GM18511 (cell line): ENCODE results near the gene PHF13.

Experiments used
- ATAC-seq: cut with Tn5 transposase; IDR thresholded peaks from one replicate; pipeline ENCODE4 v1.9.1; 2021; ENCODE audit warnings: mild to moderate bottlenecking, moderate library complexity; ENCODE audit not compliant: unreplicated experiment

PHF13 gene

DNA sequence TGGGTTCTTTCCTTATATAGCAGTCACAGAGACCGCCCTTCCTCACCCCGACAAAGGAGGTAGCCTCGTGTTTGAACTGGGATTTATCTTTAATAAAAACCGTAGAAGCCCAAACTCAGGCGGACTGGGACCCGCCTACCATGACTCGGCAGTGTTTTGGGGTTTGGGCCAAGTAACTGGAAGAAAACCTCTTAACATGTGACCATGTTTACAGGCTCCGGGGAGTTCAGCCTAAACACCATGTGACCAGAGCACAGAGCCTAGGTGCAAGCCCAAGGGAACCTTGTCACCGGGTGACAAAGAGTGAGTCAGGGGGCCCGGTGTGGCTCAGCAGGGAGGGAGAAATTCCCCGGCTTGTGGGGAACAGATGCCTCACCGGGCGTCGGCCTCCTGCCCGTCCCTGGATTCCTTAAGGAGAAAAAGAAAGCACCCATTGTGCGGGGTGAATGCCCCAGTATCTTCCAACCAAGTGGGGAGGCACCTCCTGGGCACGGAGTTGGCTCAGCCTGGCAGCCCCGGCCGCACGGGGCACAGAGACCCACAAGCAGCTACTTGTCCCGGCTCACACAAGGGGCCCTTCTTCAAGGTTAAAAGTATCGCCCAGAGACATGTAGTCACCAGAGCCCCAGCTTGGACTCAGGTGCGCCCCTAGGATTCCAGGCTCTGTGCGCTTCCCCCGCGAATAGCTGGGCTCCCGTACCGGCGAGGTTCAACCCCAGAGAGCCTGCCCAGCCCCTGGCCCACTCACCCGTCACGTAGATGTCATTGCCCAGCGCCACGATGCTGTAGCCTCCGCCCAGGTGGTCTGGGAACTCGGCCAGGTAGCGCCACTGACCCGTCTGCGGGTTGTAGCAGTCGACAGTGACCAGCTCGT lies 12.2 kb upstream of the PHF13 start:
- ATAC-seq, result no peak

DNA sequence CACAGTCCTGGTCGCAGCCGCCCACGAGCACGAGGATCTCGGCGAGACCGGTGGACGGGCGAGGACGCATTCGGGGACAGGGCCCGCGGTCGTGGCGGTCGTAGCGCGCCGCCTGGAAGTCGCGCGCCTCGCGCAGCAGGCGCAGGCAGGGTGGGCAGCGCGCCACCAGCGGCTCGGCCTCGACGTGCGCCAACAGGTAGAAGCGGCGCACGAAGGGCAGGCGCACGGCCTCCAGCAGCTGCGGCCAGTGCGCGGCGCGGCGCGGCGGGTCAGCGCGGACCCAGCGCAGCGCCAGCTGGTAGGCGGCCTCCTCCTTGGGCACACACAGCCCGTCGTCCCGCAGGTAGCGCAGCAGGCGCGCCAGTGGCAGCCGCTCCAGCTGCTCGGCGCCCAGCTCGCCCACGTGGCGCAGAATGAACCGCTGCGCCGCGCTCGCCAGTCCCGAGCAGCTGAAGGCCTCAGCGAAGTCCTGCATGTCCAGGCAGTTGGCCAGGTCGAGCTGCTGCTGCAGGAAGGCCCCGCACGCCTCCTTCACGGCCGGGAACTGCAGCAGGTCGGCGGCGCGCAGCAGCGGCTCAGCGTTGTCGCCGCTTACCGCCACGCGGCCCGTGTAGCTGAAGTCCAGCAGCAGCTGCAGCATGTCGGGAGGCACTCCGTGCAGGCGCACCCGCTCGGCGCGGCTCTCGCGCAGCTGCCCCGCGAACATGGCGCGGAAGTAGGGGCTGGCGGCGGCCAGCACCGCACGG lies 11.4 kb upstream of the PHF13 start:
- peak; percentile 37 for ATAC-seq

DNA sequence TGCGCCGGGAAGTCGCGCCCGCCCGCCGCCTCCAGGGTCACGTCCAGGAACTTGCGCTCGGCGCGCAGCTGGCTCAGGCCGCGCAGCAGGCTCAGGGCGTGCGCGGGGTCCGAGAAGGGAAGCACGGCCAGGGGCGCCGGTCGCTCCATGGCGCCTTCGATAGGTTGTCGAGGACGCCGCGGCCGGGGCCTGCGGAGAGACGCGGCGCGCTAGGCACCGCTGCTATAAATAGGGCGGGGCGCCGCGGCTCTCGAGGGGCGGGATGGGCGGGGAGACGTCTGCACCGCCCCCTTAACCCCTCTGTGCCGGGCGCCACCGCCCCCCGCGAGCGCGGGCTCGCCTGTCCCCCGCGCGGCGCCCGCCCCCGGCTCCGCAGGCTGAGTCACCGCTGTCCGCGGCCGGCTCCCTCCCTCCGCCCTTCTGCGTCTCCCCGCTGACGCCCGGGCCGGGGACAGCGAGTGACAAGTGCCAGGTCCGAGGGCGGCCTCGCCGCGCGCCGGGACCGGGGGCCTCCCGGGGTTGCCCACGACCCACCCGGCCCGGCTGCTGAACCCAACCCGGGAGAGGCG lies 10.8 kb upstream of the PHF13 start, which contains the start of gene KLHL21:
TSS of gene KLHL21 (minus strand) at position 201 of the 569 bp plus-strand sequence. CDS start at position 149, 52 bp downstream.
- ATAC-seq, result peak; percentile 57

DNA sequence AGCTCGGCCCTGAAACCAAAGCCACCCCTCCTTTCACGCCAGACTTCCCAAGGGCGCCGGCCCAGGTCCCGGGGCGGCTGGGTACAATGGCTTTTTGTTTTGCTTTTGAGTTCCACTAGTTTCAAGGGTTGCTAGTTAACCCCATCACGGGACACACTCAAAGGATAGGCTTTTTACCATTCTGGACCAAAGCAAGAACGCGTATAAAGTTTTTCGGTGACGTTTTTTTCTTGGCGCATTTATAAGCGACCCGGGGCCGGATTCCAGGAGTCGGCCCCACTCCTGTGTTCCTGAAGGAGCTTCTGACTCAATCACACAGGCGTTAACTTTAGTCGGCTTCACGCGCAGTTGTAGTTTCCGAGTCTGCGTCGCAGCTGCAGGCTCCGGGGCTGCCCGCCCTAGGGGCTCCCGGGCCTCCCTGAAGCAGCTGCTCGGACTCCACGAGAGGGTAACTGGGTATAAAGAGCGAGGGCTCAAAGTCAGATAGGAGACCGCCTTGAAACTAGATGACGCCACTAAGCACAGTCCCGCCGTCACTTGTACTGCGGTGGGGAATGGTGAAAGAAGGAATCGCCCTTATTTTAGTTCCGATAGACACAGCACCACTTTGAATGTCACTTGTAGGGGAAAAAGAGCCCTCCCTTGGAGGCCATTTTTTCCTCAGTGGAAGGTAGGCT lies 10.2 kb upstream of the PHF13 start:
- peak; percentile 36 for ATAC-seq

- no peak for ATAC-seq
Observed at GRCh38 chr1:6603915-6604558, 9.5 kb upstream of the PHF13 start.

- peak; percentile 43 for ATAC-seq
Observed at GRCh38 chr1:6612641-6613360, 730 bp upstream of the PHF13 start.

DNA sequence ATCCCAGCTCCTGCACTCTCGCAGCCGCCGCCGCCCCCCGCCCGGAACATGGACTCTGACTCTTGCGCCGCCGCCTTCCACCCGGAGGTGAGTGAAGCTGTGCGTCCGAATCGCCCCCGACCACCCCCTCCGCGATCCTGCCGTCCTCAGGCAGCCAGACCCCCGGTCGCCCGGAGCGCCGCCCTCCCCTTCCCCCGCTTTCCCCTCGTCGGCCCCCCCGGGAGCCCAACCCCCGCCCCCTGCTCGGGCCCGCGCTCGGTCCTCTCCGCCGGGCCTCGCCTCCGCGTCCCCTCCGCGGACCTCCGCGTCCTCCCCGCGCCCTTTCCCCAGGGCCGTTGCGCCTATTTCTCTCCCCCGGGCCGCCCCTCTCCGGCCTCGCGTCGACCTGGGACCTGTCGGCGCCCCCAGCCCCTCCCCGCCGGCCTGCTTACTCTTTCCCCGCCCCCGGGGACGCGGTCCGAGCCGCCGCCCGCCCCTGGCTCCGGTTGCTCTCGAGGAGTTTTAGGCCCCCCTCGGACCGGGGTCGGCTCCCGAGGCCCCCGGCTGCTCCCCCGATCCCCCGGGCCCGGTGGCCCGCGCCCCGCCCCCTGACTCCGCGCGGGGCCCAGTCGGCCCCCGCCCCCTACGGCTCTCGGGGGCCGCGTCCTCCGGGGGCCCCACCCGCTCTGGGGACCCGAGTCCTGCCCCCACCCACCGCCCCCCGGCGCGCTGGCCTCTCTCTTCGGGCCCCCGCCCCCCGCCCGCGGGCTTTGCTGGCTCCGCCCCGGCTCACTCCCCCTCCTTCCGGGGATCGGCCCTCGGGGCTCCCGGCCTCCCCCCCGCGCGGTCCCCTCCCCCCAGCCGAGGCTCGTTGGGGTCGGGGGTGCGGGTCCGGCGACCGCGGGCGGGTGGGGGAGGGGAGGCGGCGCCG lies 743 bp downstream of the PHF13 start:
- no peak for ATAC-seq

DNA sequence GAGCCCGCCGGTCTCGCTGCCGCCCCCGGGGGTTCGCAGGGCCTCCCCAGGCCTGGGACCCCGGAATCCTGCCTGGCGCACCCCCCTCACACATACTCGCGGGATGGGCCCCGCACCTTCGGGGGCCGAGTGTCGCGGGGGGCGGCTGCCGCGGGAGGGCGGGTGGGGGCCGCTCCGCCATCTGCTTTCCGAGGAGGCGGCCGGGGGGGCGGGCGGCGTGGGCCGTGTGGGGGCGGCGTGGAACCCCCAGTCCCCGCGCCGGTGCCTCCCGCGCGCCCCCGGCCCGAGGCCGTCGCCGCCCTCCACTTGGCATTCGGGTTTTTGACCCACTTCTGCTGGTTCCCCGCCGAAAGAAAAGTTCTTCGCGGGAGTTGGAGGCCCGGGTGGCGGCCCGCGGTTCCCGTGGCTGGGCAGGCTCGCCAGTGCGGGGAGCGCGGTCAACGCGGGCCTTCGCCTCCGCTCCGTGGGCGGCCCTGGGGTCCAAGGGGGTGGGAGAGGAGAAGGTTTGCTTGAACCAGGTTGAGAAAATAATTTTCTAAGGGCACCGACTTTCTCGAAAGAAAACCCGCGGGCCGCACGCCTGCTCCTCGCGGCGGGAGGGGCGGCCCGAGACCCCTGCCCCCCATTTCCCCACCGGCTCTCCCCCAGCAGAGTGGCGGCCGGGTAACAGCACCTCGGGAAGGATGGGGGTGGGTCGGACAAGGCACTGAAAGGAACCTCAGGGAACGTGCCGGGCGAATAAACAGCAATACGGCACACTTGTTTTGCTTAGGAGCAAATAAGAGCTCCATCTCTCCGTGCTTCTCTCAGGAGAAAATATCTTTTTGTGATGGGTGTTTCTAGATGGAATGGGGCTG lies 1.6 kb downstream of the PHF13 start:
- ATAC-seq, result no peak

GRCh38 chr1:6619045-6619444 lies 5.5 kb downstream of the PHF13 start:
- no peak for ATAC-seq

DNA sequence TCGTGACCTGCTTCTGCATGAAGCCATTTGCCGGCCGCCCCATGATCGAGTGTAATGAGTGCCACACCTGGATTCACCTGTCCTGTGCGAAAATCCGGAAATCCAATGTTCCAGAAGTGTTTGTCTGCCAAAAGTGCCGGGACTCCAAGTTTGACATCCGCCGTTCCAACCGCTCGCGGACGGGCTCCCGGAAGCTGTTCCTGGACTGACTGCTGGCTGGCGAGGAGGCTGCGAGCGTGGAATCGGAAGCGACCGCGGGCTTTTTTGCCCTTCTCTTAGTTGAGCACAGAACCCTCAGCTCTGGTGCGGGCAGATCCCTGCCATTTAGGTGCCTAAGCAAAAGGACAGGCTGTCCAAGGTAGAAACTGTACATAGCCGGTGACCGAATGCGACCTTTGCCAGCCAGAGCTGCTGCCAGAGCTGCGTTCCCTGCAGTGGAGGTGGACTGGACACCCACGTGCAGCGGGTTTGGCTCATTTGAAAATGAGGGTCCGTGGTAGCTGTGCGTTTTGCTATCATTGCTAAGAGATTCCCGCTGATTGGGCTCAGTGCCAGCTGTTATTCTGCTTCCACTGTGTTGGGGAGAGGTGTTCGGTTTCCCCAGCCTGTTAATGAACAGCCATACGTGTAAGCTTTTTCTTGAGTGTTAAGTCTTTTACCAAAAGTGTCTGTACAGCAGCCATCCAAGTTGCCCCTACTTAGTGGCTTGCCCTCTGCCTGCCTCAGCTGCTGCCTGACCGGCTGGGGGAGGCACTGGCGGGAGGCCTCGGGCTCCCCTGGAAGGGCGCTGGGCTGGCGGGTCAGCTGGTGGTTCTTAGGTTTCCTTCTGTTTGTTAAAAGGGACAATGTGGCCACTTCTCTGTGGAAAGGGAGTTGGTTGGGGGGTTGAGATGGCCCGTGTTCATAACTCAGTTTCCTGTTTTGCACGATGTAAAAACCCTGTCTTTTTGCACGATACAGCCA lies 8.2 kb downstream of the PHF13 start:
- ATAC-seq, result no peak

- no peak for ATAC-seq
Observed at GRCh38 chr1:6622396-6623152, 9.0 kb downstream of the PHF13 start.

GRCh38 chr1:6623269-6623965 lies 9.9 kb downstream of the PHF13 start:
- ATAC-seq, result no peak

DNA sequence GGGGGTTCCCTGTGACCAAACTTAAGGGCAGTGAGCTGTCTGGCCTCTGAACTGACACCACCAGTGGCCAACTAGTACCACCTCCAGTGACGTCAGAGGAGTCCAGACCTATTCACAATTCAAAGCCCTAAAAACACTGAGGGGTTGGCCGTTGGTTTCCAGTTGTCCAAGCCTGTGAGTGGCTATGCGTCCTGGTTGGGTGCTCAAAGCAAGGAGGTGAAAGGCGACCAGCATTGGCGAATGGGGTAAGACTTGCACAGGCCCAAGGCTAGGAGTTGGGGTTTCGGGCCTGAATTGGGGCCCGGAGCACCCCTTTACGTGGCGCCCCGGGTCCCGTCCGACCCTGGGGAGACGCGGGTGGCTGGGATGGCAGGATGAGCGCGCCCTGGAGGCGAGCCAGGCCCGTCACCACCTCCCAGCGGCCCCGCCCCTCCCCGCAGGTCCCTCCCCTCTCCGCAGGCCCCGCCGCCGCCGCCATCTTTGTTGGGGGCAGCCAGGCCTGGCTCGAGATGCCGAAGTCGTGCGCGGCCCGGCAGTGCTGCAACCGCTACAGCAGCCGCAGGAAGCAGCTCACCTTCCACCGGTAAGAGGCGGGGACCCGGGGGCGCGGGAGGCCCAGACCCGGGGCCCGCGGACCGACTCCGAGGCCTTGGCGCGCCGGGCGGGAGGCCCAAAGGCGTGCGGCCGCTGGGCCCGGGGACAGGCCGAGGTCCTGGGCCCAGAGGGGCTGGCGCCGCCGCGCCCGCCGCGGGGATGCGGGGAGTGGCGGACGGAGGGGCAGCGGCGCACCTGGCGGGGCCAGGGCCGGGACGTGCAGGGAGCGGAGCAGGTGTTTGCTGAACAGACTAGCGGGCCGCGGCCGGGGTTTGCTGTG lies 11.4 kb downstream of the PHF13 start, which contains the start of gene THAP3:
TSS of gene THAP3 (plus strand) at position 159 of the 874 bp plus-strand sequence. CDS start at position 510, 351 bp downstream.
- ATAC-seq, result peak; percentile 84

- ATAC-seq, result no peak
Observed at GRCh38 chr1:6625584-6626149, 12.1 kb downstream of the PHF13 start.
